IMR-90 (cell line): Measurements from ENCODE around the gene GAL3ST1. TPM values are rescaled to one million over a fixed set of nuclear protein-coding genes. Genes with fewer than 3 reads are reported as not detected.

Experiments used
- ATAC-seq: fragments of 200-7000 bp; cut with Tn5 transposase; 2 replicates; pipeline ENCODE4 v1.9.1; 2020; ENCODE audit warnings: low read depth, mild to moderate bottlenecking, moderate library complexity
- BruUV-seq: library from RNA; stranded (reverse); fragments of 400-500 nt; replicated peaks from 2 replicates; lab custom pipeline; 2021; lab: Mats Ljungman, UMichigan
- CTCF ChIA-PET: fragments of 300-600 bp; formaldehyde crosslinking; extraction: SDS; loops from one replicate; lab custom pipeline; 2021; ENCODE audit warnings: antibody characterized with exemption; lab: Yijun Ruan, JAX
- POLR2A ChIA-PET: fragments of 300-600 bp; sonication (Branson Sonifier 250); formaldehyde crosslinking; loops from one replicate; lab custom pipeline; 2022; ENCODE audit warnings: antibody characterized with exemption; ENCODE audit not compliant: unreplicated experiment; lab: Charles Lee
- DNase-seq: peaks from one replicate; pipeline ENCODE4 v3.0.0; 2013
- H2AFZ ChIP-seq: replicated peaks from 2 replicates; pipeline ENCODE3; 2013; ENCODE audit warnings: low read length, mild to moderate bottlenecking; ENCODE audit not compliant: poor library complexity
- H2AK5ac ChIP-seq: 2 replicates; pipeline ENCODE4 v1.6.1; 2013; ENCODE audit warnings: low read depth, low read length, inconsistent platforms
- H2AK9ac ChIP-seq: replicated peaks from 2 replicates; pipeline ENCODE3; 2013; ENCODE audit warnings: mild to moderate bottlenecking, low read depth, low read length, moderate library complexity; ENCODE audit not compliant: poor library complexity
- H2BK120ac ChIP-seq: 2 replicates; pipeline ENCODE4 v1.6.1; 2013; ENCODE audit warnings: low read depth, low read length, inconsistent platforms
- H2BK15ac ChIP-seq: 3 replicates; pipeline ENCODE4 v1.6.1; 2013; ENCODE audit warnings: low read depth, low read length, inconsistent platforms
- H2BK20ac ChIP-seq: 2 replicates; pipeline ENCODE4 v1.6.1; 2013; ENCODE audit warnings: low read depth, mild to moderate bottlenecking, inconsistent platforms, low read length, moderate library complexity
- H2BK5ac ChIP-seq: 2 replicates; pipeline ENCODE4 v1.6.1; 2013; ENCODE audit warnings: mild to moderate bottlenecking, low read depth, low read length, inconsistent platforms; ENCODE audit not compliant: poor library complexity, severe bottlenecking
- H3K14ac ChIP-seq: replicated peaks from 2 replicates; pipeline ENCODE4 v1.6.1; 2013; ENCODE audit warnings: low read depth, low read length, inconsistent platforms
- H3K18ac ChIP-seq: 2 replicates; pipeline ENCODE4 v1.6.1; 2013; ENCODE audit warnings: low read depth, low read length, control low read depth
- H3K23ac ChIP-seq: 2 replicates; pipeline ENCODE4 v1.6.1; 2013; ENCODE audit warnings: low read depth, low read length, inconsistent platforms
- H3K27ac ChIP-seq: 2 replicates; pipeline ENCODE4 v1.5.1; 2013; ENCODE audit warnings: mild to moderate bottlenecking, control low read depth, low read length; ENCODE audit not compliant: insufficient read depth
- H3K27me3 ChIP-seq: 2 replicates; pipeline ENCODE4 v1.6.1; 2013; ENCODE audit warnings: low read length; ENCODE audit not compliant: control insufficient read depth, insufficient read depth
- H3K36me3 ChIP-seq: 2 replicates; pipeline ENCODE4 v1.6.1; 2013; ENCODE audit warnings: low read length, mixed read lengths; ENCODE audit not compliant: control insufficient read depth, insufficient read depth
- H3K4ac ChIP-seq: 2 replicates; pipeline ENCODE4 v1.6.1; 2013; ENCODE audit warnings: low read depth, low read length, inconsistent platforms
- H3K4me1 ChIP-seq: 2 replicates; pipeline ENCODE4 v1.6.1; 2013; ENCODE audit warnings: low read length, mixed read lengths; ENCODE audit not compliant: control insufficient read depth, insufficient read depth
- H3K4me2 ChIP-seq: 2 replicates; pipeline ENCODE4 v1.6.1; 2013; ENCODE audit warnings: low read depth, mild to moderate bottlenecking, control low read depth, low read length, moderate library complexity
- H3K4me3 ChIP-seq: 2 replicates; pipeline ENCODE4 v1.5.1; 2013; ENCODE audit warnings: low read depth, mild to moderate bottlenecking, control low read depth, low read length, moderate library complexity; ENCODE audit not compliant: insufficient read depth
- H3K56ac ChIP-seq: 2 replicates; pipeline ENCODE4 v1.6.1; 2013; ENCODE audit warnings: low read length, inconsistent platforms; ENCODE audit not compliant: insufficient read depth; ENCODE audit errors: extremely low read depth
- H3K79me1 ChIP-seq, 2 experiments: 2 replicates each; pipeline ENCODE4 v1.6.1; 2013; ENCODE audit warnings: low read length in 2 of 2, inconsistent platforms in 1 of 2, low read depth in 1 of 2
- H3K9ac ChIP-seq: 2 replicates; pipeline ENCODE4 v1.6.1; 2013; ENCODE audit warnings: low read depth, low read length, control low read depth
- H3K9me1 ChIP-seq: 2 replicates; pipeline ENCODE4 v1.6.1; 2013; ENCODE audit warnings: low read length, inconsistent platforms; ENCODE audit not compliant: insufficient read depth
- H3K9me3 ChIP-seq: 2 replicates; pipeline ENCODE4 v1.6.1; 2013; ENCODE audit warnings: low read length; ENCODE audit not compliant: control insufficient read depth, insufficient read depth
- H4K20me1 ChIP-seq: 2 replicates; pipeline ENCODE4 v1.6.1; 2013; ENCODE audit warnings: low read length, inconsistent platforms; ENCODE audit not compliant: insufficient read depth
- H4K5ac ChIP-seq: 2 replicates; pipeline ENCODE4 v1.6.1; 2013; ENCODE audit warnings: mild to moderate bottlenecking, low read depth, low read length, control low read depth
- H4K8ac ChIP-seq, 2 experiments: 2 replicates each; pipeline ENCODE4 v1.6.1; 2013; ENCODE audit warnings: low read depth in 2 of 2, low read length in 2 of 2, control low read depth in 1 of 2, inconsistent platforms in 1 of 2
- H4K91ac ChIP-seq: 2 replicates; pipeline ENCODE4 v1.6.1; 2013; ENCODE audit warnings: low read depth, low read length, inconsistent platforms; ENCODE audit not compliant: insufficient read depth
- BHLHE40 ChIP-seq: fragments of 150-350 bp; IDR thresholded peaks from 2 replicates; pipeline ENCODE4 v1.6.1; 2016; ENCODE audit warnings: mild to moderate bottlenecking, low read depth, low read length
- CHD1 ChIP-seq: IDR thresholded peaks from 2 replicates; pipeline ENCODE4 v1.6.1; 2012; ENCODE audit warnings: low read depth, low read length, improper control_type of control experiment
- ELK1 ChIP-seq: fragments of 150-350 bp; IDR thresholded peaks from 2 replicates; pipeline ENCODE4 v1.6.1; 2016; ENCODE audit warnings: low read depth, mild to moderate bottlenecking, low read length, moderate library complexity, borderline replicate concordance
- FOS ChIP-seq: fragments of 150-350 bp; IDR thresholded peaks from 2 replicates; pipeline ENCODE4 v1.6.1; 2016; ENCODE audit warnings: low read depth, low read length
- MAFK ChIP-seq: IDR thresholded peaks from 2 replicates; pipeline ENCODE4 v1.6.1; 2012; ENCODE audit warnings: low read depth, low read length, improper control_type of control experiment
- MAZ ChIP-seq: IDR thresholded peaks from 2 replicates; pipeline ENCODE4 v1.6.1; 2012; ENCODE audit warnings: low read depth, mild to moderate bottlenecking, low read length, improper control_type of control experiment, moderate library complexity, borderline replicate concordance
- MXI1 ChIP-seq: IDR thresholded peaks from 2 replicates; pipeline ENCODE4 v1.6.1; 2012; ENCODE audit warnings: low read depth, mild to moderate bottlenecking, low read length, moderate library complexity, borderline replicate concordance
- NFE2L2 ChIP-seq: fragments of 150-350 bp; IDR thresholded peaks from 2 replicates; pipeline ENCODE4 v1.6.1; 2016; ENCODE audit warnings: low read depth, mild to moderate bottlenecking, low read length
- POLR2A ChIP-seq: IDR thresholded peaks from 2 replicates; pipeline ENCODE4 v1.6.1; 2012; ENCODE audit warnings: mild to moderate bottlenecking, low read depth, low read length
- RAD21 ChIP-seq: IDR thresholded peaks from 2 replicates; pipeline ENCODE4 v1.6.1; 2012; ENCODE audit warnings: low read length, improper control_type of control experiment
- RCOR1 ChIP-seq: IDR thresholded peaks from 2 replicates; pipeline ENCODE4 v1.6.1; 2012; ENCODE audit warnings: mild to moderate bottlenecking, low read length, improper control_type of control experiment; ENCODE audit not compliant: insufficient replicate concordance
- RFX5 ChIP-seq: IDR thresholded peaks from 2 replicates; pipeline ENCODE4 v1.8.0; 2012; ENCODE audit warnings: low read depth, mild to moderate bottlenecking, low read length, moderate library complexity
- SMC3 ChIP-seq: fragments of 150-350 bp; IDR thresholded peaks from 2 replicates; pipeline ENCODE4 v1.6.1; 2016; ENCODE audit warnings: low read depth, mild to moderate bottlenecking, antibody characterized with exemption, low read length, moderate library complexity
- whole genome bisulfite sequencing, 2 experiments: methylation state at CpG; one replicate each; pipeline versions ENCODE4 v1.1.5 to v1.1.7; 2013; ENCODE audit warnings: missing lambda C conversion rate in 2 of 2; ENCODE audit not compliant: insufficient read length in 1 of 2; ENCODE audit errors: extremely low coverage in 2 of 2; 5-methylcytosine and 5-hydroxymethylcytosine counted together
- dilution Hi-C: fragments of 300-500 bp; cut with HindIII; formaldehyde crosslinking; loops from one replicate; pipeline ENCODE4 v1.14.3; 2018; ENCODE audit warnings: low sequenced_read_pairs; ENCODE audit not compliant: unreplicated experiment
- in situ Hi-C: fragments of 300-500 bp; cut with MboI; formaldehyde crosslinking; loops from 3 replicates; pipeline ENCODE4 v1.14.3; 2019; ENCODE audit warnings: low sequenced_read_pairs, inconsistent platforms, mixed read lengths
- intact Hi-C: fragments of 100-400 bp; cut with micrococcal nuclease; formaldehyde crosslinking; loops from 2 replicates; pipeline ENCODE4 v1.10.0; 2022
- polyA plus RNA-seq, 3 experiments: library from polyadenylated mRNA; depleted of rRNA; stranded (reverse); fragments of >200 nt; gene quantifications; 2 replicates each; pipeline ENCODE4 v1.2.3, GENCODE V29; 2012; ENCODE audit warnings: low replicate concordance in 1 of 3
- total RNA-seq: library from RNA; depleted of rRNA; stranded (reverse); fragments of >200 nt; gene quantifications from 2 replicates; pipeline ENCODE4 v1.2.3, GENCODE V29; 2012
- TF ChIP-seq, protein P1 (sequence below): fragments of 150-350 bp; IDR thresholded peaks from 2 replicates; pipeline ENCODE4 v1.6.1; 2017; ENCODE audit warnings: mild to moderate bottlenecking, antibody characterized with exemption, low read length, low read depth

Gene GAL3ST1
- total and polyA plus RNA-seq, 2 of the 4 experiments (the other 2 are of a cell fraction): not detected

DNA sequence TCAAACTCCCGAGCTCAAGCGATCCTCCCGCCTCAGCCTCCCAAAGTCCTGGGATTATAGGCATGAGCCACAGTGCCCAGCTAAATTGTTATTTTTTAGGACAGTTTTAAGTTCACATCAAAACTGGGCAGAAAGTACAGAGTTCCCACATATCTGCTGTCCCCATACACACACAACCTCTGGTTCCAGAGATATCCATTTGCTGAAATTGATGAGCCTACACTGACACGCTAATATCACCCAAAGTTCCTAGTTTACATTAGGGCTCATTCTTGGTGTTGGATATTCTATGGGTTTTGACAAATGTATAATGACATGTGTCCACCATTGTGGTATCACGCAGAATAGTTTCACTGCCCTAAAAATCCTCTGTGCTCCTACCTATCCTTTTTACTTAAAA is 66.2 kb downstream of the GAL3ST1 start:
- POLR2A ChIA-PET: no interaction called here
- no TSS peak for BruUV-seq

More for the DNA sequence above, 66.2 kb downstream of the GAL3ST1 start:
- Histone ChIP-seq H3K27ac (no peak overlapping the region), H3K9me3 (no peaks in the 10 kb centered on the region; the same call in 1 of the 2 replicates), H4K20me1 (no peaks in the 10 kb centered on the region), H3K27me3 (peaks cover 32% of the 10 kb centered on the region), H3K4ac (no peak overlapping the region), H2AK5ac (no peak overlapping the region), H2BK120ac (no peak overlapping the region), H2BK20ac (no peak overlapping the region), H3K4me1 (no peaks in the 10 kb centered on the region), H3K36me3 (no peaks in the 10 kb centered on the region), H3K18ac (no peak overlapping the region), H4K8ac (no peak overlapping the region), H3K9ac (no peak overlapping the region), H2BK5ac (no peak overlapping the region), H3K9me1 (no peaks in the 10 kb centered on the region), H2BK15ac (no peak overlapping the region), H3K14ac (no peak overlapping the region), H3K56ac (no peak overlapping the region), H4K91ac (no peak overlapping the region), H3K79me1 (no peaks in the 10 kb centered on the region), H2AFZ (no peak overlapping the region), H2AK9ac (no peak overlapping the region), H3K4me2 (no peak overlapping the region), H4K5ac (no peak overlapping the region), H3K23ac (no peak overlapping the region), H3K4me3 (no peak overlapping the region)
- TF ChIP-seq SMC3 (no peak), BHLHE40 (no peak), MAZ (no peak), RAD21 (no peak), CHD1 (no peak), NFE2L2 (no peak), RFX5 (no peak), ELK1 (no peak), FOS (no peak), POLR2A (no peak), MAFK (no peak), RCOR1 (no peak), MXI1 (no peak)
- TF ChIP-seq, protein P1, sequence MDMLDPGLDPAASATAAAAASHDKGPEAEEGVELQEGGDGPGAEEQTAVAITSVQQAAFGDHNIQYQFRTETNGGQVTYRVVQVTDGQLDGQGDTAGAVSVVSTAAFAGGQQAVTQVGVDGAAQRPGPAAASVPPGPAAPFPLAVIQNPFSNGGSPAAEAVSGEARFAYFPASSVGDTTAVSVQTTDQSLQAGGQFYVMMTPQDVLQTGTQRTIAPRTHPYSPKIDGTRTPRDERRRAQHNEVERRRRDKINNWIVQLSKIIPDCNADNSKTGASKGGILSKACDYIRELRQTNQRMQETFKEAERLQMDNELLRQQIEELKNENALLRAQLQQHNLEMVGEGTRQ: no peak
- no CpG with 5 or more reads among the region's 5 CpGs for whole genome bisulfite sequencing, 2 experiments
- intact Hi-C loops: no loop called here
- DNase-seq (no peak), ATAC-seq (no peak)
- CTCF ChIA-PET: no interaction called here
- in situ Hi-C loops: no loop called here
- dilution Hi-C loops: no loop called here
